HG03097 (cell line): Measurements from ENCODE around the gene IQSEC1.

Source experiments
- ATAC-seq: cut with Tn5 transposase; IDR thresholded peaks from one replicate; pipeline ENCODE4 v1.9.1; 2021; ENCODE audit not compliant: unreplicated experiment, low FRiP score

Gene IQSEC1

DNA sequence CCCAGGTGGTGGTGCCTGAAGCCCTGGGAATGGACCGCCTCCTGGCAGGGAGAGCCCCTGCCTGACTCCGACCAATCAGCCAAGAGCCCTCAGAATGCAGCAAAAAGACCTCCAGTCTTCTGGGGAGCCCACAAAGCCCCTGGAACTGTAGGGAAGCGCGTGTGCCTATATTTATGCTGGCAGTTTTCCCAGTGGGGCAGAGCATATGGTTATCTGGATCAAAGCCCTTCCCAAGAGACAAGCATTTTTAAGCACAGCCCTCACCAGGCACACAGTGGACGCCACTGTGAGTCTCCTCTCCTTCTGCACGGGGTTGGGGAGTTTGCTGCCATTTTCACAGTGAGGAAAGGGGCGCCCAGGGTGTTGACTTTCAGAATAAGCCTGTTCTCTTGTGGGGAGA lies 150.9 kb downstream of the IQSEC1 start:
- no peak for ATAC-seq

DNA sequence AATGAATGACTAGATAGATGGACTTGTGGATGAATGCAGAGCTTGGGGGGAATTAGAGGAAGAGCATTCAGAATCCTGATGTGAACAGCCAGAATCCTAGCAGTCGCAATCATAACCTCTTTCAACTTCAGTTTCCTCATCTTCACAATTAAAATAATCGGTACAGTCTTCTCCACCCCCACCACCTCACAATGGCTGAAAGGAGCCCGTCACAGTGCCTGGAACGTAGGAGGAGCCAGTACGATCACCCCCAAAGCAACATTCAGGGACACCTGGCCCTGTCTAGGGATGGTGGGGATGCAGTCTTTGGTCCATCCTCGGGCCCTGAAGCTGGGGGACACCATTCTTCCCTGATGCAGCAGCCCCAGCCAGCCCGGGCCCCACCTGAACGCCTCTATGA lies 151.5 kb downstream of the IQSEC1 start:
- no peak for ATAC-seq

DNA sequence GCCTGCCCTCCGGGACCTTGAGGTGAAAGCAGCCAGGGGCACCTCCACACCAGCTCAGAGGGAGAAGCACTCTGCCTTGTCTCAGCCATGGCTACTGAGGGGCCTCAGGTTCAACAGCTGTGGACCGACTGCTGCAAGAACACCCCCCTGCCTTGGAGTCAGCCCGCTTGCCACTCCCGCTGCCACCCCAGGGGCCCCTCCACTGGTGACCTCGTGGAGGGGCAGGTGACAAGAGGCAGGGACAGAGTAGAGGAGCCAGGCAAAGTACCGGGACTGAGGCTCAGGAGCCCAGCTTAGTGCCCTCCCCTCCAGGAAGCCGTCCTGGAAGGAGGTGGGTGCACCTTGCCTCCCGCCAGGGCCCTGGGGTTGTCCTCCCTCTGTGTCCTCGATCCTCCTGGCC lies 152.3 kb downstream of the IQSEC1 start:
- ATAC-seq: no peak

GRCh38 chr3:12919205-12919604 lies 154.0 kb downstream of the IQSEC1 start:
- no peak for ATAC-seq

DNA sequence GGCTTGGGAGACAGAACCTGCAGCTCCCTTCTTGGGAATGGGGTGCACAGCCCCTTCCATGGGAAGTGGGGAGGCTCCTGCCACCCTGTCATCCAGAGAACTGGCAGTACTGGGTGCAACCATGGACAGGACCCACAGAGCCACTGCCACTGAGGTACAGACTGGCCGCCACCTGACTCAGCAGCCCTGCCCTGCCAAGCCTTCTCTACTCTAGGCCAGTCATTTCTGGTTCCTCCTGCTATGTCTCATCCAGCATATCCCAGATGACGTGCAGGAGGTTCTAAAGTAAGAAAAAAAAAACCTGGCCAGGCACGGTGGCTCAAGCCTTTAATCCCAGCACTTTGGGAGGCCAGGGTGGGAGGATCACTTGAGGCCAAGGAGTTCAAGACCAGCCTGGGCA lies 155.0 kb downstream of the IQSEC1 start:
- ATAC-seq: no peak

GRCh38 chr3:12916159-12916558 lies 157.1 kb downstream of the IQSEC1 start:
- ATAC-seq: no peak

DNA sequence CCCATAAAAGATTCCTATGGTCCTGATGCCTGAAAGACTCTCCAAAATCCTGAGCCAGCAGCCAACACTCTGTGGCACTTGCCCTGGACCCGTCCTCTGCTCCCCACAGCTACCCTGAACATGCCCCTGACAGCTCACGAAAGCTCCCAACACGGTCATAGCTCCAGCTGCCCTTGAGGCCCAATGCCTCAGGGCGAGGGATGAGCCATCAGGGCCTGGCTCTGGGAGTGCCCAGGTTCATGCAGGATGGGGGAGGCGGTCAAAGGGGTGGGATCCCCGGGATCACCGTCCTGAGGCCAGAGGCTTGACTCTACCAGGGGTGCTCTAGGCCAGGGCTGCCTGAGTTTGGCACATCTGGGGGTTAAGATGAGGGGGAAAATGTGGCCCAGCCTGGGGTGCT lies 159.1 kb downstream of the IQSEC1 start:
- no peak for ATAC-seq

DNA sequence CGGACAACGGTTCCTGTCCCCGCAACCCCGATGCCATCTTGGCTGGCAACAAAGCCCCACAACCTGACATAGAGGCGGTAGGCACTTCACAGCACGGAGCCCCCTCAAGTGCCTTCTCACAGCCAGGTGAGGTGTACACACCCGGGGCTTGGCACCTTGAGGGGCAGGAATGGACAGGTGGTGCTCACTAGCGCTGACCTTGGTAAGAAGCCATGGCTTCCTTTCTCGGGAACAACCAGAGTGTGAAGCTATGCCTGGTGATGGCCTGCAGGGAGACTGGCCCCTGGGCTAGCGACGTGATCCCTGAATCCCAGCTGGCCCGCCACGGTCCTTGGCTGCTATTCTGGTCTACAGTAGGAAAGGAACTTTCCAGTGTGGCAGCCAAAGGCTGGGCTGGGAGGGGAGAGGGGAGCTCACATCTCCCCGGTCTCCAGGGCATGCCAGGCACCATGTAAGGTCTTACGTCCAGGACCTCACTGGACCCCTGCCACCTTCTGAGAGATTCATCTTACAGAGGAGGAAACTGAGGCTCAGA lies 161.3 kb downstream of the IQSEC1 start:
- ATAC-seq: no peak

DNA sequence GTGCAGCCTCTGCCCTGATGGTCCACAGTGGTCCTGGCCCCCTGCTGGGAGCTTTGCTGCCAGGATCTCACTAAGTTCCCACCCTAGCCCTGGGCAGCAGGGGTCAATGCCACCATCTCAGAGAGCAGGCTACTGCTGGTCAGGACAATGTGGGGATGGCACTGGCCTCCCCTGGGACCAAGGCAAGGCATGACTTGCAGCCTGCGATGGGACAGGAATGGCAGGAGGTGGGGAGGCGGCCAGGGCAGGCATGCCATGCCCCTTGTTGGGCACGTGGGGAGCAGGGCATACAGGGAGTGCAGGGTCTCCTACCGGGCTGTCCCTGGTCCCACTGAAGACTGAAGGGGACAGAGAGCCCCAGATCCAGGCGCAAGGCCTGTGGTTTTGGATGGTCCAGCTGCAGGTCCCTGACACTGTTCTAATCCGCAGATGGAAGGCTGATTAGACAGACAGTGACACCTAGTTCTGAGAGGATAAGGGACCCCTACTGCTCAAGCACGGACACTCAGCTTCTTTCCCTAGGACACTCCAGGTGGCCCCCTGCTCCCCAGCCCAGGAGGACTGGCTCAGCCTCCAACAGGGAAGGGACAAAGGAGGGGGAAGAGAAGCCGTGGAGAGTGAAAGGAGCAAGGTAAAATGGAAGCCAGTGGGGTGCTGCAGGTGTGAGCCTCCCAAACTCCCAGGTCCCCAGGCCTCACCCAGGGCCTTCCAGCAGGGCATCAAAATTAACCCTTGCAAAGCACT lies 162.7 kb downstream of the IQSEC1 start:
- ATAC-seq: no peak

- no peak for ATAC-seq
These were observed 163.5 kb downstream of the IQSEC1 start for GRCh38 chr3:12909710-12910109.

GRCh38 chr3:12908859-12909258 lies 164.4 kb downstream of the IQSEC1 start:
- ATAC-seq: no peak

DNA sequence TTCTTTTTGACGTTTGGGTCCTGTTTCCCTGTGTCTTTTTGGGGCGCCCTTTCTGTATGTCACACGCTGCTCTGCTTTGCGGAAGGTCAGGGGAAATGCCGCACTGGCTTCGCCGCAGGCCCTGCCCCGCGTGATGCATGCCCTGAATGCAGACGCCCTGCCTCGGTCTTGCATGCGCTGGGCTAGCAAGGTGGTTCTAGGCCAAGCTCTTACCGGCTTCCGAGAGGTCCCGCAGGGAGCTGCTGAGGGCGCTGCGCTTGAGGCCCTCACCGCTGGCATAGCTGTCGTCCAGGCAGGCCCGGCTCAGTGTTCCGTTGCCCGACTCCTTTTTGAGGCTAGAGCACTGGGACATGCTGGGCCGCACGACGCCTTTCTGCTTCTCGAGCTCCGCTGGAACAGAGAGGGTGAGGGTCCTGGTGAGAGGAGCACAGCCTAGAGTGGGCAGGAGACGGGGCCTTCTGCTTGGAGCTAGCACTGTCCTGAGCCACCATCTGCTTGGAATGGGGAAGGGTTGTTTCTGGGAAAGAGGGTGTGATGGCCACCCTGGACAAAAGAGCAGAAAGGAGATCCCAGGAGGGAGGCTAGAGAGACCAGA lies 165.0 kb downstream of the IQSEC1 start:
- no peak for ATAC-seq

DNA sequence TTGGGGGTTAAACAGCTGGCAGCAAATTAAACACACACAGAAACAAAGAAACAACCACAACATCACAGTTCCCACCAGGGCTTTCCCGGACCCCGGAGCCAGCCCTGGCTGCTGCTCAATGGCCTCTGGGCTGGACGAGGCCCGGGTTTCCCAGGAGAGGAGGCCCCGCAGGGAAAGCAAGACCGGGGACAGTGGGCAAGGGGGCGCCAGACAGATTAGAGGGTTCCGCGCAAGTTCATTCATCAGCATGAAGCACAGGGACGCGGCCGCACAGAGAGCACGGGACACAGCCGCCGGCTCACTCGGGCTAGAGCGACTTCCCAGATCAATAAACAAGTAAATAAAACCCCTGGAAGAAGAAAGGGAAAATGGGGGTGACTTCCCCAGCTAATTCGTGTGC lies 165.5 kb downstream of the IQSEC1 start:
- ATAC-seq: no peak

- no peak for ATAC-seq
These were observed 165.9 kb downstream of the IQSEC1 start for GRCh38 chr3:12907296-12907695.

GRCh38 chr3:12906916-12907290 lies 166.3 kb downstream of the IQSEC1 start:
- ATAC-seq: no peak

- ATAC-seq: no peak
These were observed 166.9 kb downstream of the IQSEC1 start for GRCh38 chr3:12906141-12906915.

DNA sequence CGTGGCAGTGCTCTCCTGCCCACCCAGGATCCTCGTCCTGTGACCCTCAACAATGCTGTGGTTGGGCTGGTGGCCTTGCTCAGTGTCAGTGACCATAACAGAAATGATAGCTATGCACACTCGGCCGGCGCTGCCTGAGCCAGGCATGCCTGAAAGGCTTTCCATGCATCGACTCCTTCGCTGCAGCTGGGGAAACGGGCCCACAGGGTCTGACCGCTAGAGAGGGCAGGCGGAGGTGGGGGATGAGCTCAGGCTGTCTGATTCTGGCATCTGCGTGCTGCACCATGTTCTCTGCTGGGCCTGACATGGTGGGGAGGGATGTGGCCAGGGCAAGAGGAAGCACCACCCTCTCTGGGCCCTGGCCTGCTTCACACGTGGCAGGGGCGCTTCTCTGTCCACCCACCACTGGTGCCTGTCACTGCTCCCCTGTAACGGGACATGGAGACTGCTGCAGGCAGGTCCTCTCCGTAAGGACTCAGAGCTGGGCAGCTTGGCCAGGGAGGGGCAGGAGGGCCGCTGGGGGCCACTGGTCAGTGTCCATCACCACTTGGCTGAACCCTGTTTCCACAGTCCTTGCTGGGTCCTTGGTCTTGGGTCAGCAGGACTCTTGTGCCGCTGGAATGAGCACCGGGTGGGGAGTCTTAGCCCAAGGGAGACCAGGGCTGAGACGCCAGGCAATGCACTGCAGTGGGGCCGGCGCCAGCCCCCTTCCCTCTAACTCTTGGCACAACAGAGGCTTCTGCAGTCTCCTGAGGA lies 167.7 kb downstream of the IQSEC1 start:
- ATAC-seq: no peak

DNA sequence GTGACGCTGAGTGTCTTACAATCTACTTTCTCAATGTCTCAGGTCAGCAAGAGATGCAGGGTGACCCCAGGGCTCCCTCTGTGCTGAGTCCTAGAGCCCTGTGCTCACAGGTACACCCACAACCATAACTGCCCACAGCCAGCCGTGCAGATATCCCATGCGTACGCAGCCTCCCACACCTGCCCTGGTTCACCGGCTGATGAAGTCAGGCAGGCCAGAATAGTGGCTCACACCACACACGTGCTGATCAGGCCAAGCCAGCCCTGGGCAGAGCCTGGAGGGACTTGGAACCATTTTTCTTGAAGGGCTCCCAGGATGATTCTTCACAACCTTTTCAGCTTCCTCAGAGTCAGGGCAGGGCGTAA lies 168.3 kb downstream of the IQSEC1 start:
- no peak for ATAC-seq

GRCh38 chr3:12903881-12904280 lies 169.3 kb downstream of the IQSEC1 start:
- ATAC-seq: no peak

GRCh38 chr3:12903000-12903800 lies 170.0 kb downstream of the IQSEC1 start:
- ATAC-seq: no peak
